ENCODE results near the gene KHNYN.
"Not testable (repeated sequence)": the region's sequence is repeated elsewhere in the genome, so short reads cannot be mapped to it uniquely, and the experiment has no call there.

GRCh38 chr14:24470450-24470849 lies 40.7 kb downstream of the KHNYN start:
- TF ChIP-seq CTCF, POLR2A (IDR thresholded peaks at IDR 0.05): not testable (repeated sequence)

Measured in lower leg skin (tissue), 3 donors.